GM19193 (cell line): ENCODE results near the gene SMYD3.

Experiments
- POLR2A ChIP-seq: IDR thresholded peaks from 4 replicates; pipeline ENCODE4 v1.6.1; 2011; ENCODE audit not compliant: insufficient read depth, insufficient read length; ENCODE audit errors: extremely low read depth

SMYD3 gene

GRCh38 chr1:246425139-246425794, 81.8 kb downstream of the SMYD3 start:
- no peak for TF ChIP-seq POLR2A

GRCh38 chr1:246420300-246420699, 86.8 kb downstream of the SMYD3 start:
- TF ChIP-seq POLR2A, result no peak

- no peak for TF ChIP-seq POLR2A
Measured at GRCh38 chr1:246418565-246419312, 88.3 kb downstream of the SMYD3 start.

- no peak for TF ChIP-seq POLR2A
Measured at GRCh38 chr1:246417813-246418564, 89.1 kb downstream of the SMYD3 start.

GRCh38 chr1:246417152-246417812, 89.8 kb downstream of the SMYD3 start:
- TF ChIP-seq POLR2A, result no peak

GRCh38 chr1:246416261-246416660, 90.8 kb downstream of the SMYD3 start:
- TF ChIP-seq POLR2A, result no peak

- no peak for TF ChIP-seq POLR2A
Measured at GRCh38 chr1:246415028-246415427, 92.1 kb downstream of the SMYD3 start.

GRCh38 chr1:246413430-246413829, 93.6 kb downstream of the SMYD3 start:
- TF ChIP-seq POLR2A, result no peak

GRCh38 chr1:246404078-246404477, 103.0 kb downstream of the SMYD3 start:
- no peak for TF ChIP-seq POLR2A

GRCh38 chr1:246398126-246398813, 108.8 kb downstream of the SMYD3 start:
- no peak for TF ChIP-seq POLR2A

- TF ChIP-seq POLR2A, result no peak
Measured at GRCh38 chr1:246397046-246397445, 110.0 kb downstream of the SMYD3 start.

GRCh38 chr1:246396322-246396721, 110.8 kb downstream of the SMYD3 start:
- TF ChIP-seq POLR2A, result no peak

GRCh38 chr1:246394121-246394520, 113.0 kb downstream of the SMYD3 start:
- no peak for TF ChIP-seq POLR2A

GRCh38 chr1:246390855-246391254, 116.2 kb downstream of the SMYD3 start:
- no peak for TF ChIP-seq POLR2A
